GM18508 (cell line): ENCODE results near the gene OR51A7.
"Not testable (repeated sequence)": the region's sequence is repeated elsewhere in the genome, so short reads cannot be mapped to it uniquely, and the experiment has no call there.

ENCODE experiments used
- ATAC-seq: cut with Tn5 transposase; IDR thresholded peaks from one replicate; pipeline ENCODE4 v1.9.1; 2021; ENCODE audit warnings: moderate number of reproducible peaks; ENCODE audit not compliant: insufficient read depth, unreplicated experiment

OR51A7 gene

GRCh38 chr11:4903484-4903883 lies at the start of gene OR51A7:
Gene OR51A7 (plus strand): TSS chr11:4903783. CDS start chr11:4907370, 3,587 bp downstream.
- no peak for ATAC-seq

GRCh38 chr11:4854286-4854685 lies 49.3 kb upstream of the OR51A7 start:
- not testable (repeated sequence) for ATAC-seq

DNA sequence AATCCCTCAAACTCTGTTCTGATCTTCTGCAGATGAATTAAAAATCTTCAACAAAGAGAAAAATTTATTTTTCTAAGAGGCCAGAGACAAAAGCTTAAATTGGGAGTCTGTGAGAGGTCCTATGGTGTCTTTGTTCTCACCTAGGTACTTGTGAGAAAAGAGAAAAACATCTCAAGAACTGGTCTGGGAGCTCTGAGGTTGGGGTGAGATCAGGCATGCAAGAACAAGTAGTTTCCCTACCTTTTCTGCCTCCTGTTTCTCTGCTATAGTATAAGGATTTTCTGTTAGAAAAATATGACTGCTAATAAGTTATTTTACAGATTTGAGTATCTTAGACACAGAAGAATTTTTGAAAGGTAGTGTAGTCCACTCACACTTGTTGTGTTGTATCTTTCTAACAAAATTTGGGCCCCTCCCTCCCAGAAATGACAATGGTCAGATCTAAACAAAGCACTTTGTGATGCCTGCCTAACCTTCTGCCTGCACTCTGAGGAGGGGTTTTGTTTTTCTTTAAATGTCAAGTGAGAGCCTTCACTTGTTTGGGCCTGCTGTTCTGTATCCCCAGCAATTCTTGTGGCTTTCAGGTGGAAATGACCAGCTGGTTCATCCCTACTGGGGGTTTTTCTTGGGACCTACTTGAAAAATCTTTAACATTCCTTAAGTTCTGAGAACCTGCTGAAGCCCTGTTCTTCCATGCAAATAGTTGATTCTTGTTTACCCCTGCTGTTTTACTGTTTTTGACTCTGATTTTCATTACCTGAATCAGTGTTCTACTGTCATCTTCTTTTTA lies 40.9 kb upstream of the OR51A7 start:
- no peak for ATAC-seq

DNA sequence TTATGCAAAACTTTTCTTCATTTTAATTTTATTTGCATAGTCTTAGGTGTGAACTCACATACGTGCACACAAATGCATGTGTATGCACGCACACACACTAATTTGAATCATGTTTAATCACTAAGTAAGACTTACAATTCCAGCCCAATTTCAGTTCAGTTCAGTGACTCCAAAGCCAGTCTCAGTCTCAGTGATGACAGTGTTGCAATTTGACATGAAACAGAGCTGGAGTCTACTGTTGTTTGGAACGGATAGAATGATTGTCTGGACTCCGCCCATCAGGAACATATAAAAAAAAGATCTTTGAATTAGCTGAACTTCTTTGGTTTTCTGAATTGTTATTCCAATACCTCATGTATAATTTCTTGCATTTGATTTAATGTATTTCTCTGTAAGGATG lies 39.7 kb upstream of the OR51A7 start:
- ATAC-seq, result no peak

- no peak for ATAC-seq
These were observed 37.7 kb upstream of the OR51A7 start for GRCh38 chr11:4865855-4866254.

DNA sequence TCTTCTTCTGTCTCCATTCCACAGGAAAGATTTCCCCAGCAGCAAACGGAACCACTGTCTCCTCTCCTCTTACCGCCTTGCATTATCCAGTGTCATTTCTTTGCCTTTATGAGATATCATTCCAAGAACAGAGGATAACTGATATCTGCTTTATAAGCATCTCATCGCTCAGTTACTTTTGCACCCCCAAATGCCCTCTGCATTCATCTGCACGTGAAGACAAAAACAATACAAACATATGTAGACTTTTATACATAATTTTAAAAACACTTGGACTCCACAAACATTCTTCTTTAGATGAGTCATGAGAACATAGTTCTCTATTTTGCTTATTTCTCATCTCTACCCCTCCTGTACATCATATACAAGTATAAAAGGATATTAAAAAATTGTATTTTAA lies 22.4 kb upstream of the OR51A7 start:
- no peak for ATAC-seq

DNA sequence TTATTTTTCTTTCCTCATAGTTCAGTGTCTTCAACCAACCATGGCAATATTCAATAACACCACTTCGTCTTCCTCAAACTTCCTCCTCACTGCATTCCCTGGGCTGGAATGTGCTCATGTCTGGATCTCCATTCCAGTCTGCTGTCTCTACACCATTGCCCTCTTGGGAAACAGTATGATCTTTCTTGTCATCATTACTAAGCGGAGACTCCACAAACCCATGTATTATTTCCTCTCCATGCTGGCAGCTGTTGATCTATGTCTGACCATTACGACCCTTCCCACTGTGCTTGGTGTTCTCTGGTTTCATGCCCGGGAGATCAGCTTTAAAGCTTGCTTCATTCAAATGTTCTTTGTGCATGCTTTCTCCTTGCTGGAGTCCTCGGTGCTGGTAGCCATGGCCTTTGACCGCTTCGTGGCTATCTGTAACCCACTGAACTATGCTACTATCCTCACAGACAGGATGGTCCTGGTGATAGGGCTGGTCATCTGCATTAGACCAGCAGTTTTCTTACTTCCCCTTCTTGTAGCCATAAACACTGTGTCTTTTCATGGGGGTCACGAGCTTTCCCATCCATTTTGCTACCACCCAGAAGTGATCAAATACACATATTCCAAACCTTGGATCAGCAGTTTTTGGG lies 21.6 kb upstream of the OR51A7 start, which contains the start of gene OR51T1:
Gene OR51T1, plus strand, starts transcription at position 41 of the 641 bp plus-strand sequence. Its CDS starts 0 bp downstream, at position 41.
- no peak for ATAC-seq

- ATAC-seq, result no peak
These were observed 21.0 kb upstream of the OR51A7 start for GRCh38 chr11:4882543-4882942.

- no peak for ATAC-seq
These were observed 19.2 kb upstream of the OR51A7 start for GRCh38 chr11:4884361-4884760.

DNA sequence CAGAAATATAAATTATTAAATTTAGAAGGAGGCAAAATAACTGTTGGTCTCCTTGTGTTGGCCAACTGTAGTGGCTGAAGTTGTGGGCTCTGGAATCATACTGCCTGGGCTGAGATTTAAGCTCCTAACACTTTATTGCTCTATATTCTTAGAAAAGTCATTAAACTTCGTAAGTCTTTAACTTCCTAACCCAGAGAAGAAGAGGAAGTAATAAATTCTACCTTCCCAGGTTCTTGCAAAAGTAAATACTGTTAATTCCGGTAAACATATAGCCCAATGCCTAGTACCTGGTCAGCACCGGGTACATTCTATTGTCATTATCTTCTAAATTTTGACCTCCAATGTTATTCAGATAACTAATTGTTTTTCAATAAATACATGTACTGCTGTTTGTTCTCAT lies 17.4 kb upstream of the OR51A7 start:
- no peak for ATAC-seq

DNA sequence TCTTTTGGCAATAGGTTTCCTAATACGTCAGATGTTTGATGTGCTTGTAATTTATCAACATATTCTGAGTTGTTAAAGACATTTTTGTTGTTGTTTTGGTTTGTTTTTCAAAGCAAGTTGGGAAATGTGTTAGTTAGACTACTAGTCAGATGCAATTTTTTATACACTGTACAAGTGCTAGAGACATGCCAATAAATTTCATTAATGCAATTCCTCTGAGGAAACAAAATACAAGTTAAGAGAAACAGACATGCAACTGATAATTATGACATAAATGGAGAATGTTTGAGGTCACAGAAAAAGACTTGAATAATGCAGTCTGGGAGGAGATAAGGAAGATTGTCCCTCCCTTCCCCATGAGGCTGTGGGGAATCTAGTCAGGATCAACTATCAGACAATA lies 16.0 kb upstream of the OR51A7 start:
- no peak for ATAC-seq

DNA sequence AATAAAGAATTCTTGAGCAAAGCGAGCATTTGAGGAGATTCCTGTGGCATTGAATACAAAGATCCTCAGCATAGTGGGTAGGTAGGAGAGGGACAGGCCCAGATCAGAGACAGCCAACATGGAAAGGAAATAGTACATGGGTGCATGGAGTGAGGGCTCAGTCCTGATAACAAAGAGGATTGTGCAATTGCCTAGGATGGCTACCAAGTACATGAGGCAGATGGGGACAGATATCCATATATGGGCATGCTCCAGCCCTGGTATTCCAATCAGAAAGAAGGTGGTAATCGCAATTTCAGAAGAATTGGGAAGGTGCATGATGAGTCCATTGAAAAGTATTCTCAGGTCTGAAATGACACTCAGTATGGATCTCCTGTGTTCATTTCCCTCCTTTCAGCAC lies 13.3 kb upstream of the OR51A7 start:
- no peak for ATAC-seq

GRCh38 chr11:4891996-4892640 lies 11.5 kb upstream of the OR51A7 start:
- ATAC-seq, result no peak

- no peak for ATAC-seq
These were observed 13.0 kb downstream of the OR51A7 start for GRCh38 chr11:4916581-4916980.

- no peak for ATAC-seq
These were observed 15.7 kb downstream of the OR51A7 start, which contains the start of gene OR51G2 for GRCh38 chr11:4919250-4919649. Gene OR51G2 (minus strand): TSS chr11:4919350. CDS start chr11:4915663, 3,687 bp downstream.

DNA sequence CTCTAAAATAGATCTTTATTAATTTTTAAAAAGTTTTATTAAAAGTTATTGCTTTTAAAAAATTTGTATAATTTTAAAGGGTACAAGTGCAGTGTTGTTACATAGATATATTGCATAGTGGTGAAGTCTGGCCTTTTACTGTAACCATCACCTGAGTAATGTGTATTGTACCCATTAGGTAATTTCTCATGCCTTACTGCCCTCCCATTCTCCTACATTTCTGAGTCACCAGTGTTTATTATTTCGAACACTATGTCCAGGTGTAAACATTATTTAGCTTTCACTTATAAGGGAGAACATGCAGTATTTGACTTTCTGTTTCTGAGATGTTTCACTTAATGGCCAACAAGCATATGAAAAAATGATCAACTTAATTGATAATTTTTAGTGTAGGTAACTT lies 18.2 kb downstream of the OR51A7 start:
- no peak for ATAC-seq

GRCh38 chr11:4922304-4922703 lies 18.7 kb downstream of the OR51A7 start:
- ATAC-seq, result no peak

- ATAC-seq, result no peak
These were observed 20.7 kb downstream of the OR51A7 start, which contains the start of gene OR51G1 for GRCh38 chr11:4924239-4924638. Gene OR51G1 (minus strand): TSS chr11:4924339. CDS start chr11:4924339, 0 bp downstream.

- ATAC-seq, result no peak
These were observed 23.0 kb downstream of the OR51A7 start for GRCh38 chr11:4926608-4927007.

DNA sequence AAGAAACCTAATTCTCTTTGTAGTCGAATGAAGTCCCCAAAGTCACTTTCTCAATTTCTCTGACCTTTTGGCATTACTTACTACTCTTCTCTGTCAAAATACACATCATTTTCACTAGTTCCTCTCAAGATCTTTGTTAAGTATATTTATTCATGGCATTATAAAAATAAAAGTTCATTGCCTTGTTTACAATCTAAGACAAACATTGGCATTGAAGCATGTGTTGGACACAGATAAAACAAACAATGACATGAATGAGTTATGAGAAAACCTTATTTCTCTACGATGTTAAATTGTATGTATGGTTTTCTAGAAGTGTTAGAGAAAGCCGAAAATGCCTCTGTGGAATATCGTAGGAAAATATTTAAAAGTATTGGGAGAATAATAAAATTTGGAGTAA lies 29.2 kb downstream of the OR51A7 start:
- ATAC-seq, result no peak

DNA sequence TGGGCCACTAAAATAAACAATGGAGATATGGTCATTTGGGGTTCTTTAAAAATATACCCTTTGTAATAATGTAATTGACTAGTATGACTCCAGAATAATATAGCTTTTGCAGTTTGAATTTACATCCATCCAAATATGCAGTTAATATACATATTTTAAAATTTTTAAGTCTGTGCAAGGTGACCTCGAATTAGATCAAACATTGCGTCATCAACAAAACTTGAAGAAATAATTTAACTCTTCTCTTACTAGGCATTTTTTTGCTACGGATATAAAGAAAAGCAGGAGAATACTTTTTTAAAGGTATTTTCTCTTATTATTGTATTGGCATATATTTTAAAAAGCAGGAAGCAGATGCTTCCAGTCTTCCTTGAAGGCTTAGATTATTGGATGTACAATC lies 33.2 kb downstream of the OR51A7 start:
- ATAC-seq, result no peak
